ENCODE results near the gene MEGF6.

GRCh38 chr1:3604468-3604974 lies 6.8 kb downstream of the MEGF6 start:
- TF ChIP-seq CTCF (IDR thresholded peaks at IDR 0.05; ENCODE audit: poor library complexity) = no peak
- no peak for TF ChIP-seq EZH2 (IDR thresholded peaks at IDR 0.05; ENCODE audit: borderline replicate concordance)

All from hepatocyte (in vitro differentiated cells).